H1 (cell line): ENCODE data around the gene TBC1D17. TPM values are rescaled to one million over a fixed set of nuclear protein-coding genes. Genes with fewer than 3 reads are reported as not detected.
A peak's percentile ranks its signal among the peaks of the same experiment; 100 is the strongest.

ENCODE experiments used
- ASH2L ChIP-seq: fragments of 200-600, 300-600 bp; sonication (generic); IDR thresholded peaks from one replicate; pipeline ENCODE4 v1.7.1; 2017; ENCODE audit warnings: low read length
- ATF3 ChIP-seq: IDR thresholded peaks from 2 replicates; pipeline ENCODE4 v1.6.1; 2011; ENCODE audit warnings: low read depth, mild to moderate bottlenecking, low read length; ENCODE audit not compliant: insufficient read depth
- BRCA1 ChIP-seq: IDR thresholded peaks from 2 replicates; pipeline ENCODE4 v1.6.1; 2012; ENCODE audit warnings: low read depth, low read length, improper control_type of control experiment
- CBX5 ChIP-seq: fragments of 300-800, 300-1000 bp; sonication (generic); IDR thresholded peaks from 2 replicates; pipeline ENCODE4 v1.7.1; 2016; ENCODE audit warnings: antibody characterized with exemption, low read length, low read depth
- CBX8 ChIP-seq: fragments of 300-800, 300-1000 bp; sonication (generic); IDR thresholded peaks from 2 replicates; pipeline ENCODE4 v1.7.1; 2016; ENCODE audit warnings: low read depth, low read length, borderline replicate concordance
- CTCF ChIP-seq, 3 experiments: IDR thresholded peaks; 1 replicate in 2 of 3; 2 replicates in 1 of 3; pipeline versions ENCODE4 v1.5.1 to v1.6.1; 2011; ENCODE audit warnings: low read length in 3 of 3, mild to moderate bottlenecking in 3 of 3, inconsistent platforms in 2 of 3, low read depth in 1 of 3, moderate library complexity in 1 of 3; ENCODE audit not compliant: insufficient read depth in 1 of 3; ENCODE audit errors: control extremely low read depth in 1 of 3
- EP300 ChIP-seq, 2 experiments: IDR thresholded peaks; 1 replicate in 1 of 2; 2 replicates in 1 of 2; pipeline ENCODE4 v1.6.1; 2011 to 2012; ENCODE audit warnings: low read depth in 2 of 2, low read length in 2 of 2, mild to moderate bottlenecking in 2 of 2, borderline replicate concordance in 1 of 2, inconsistent platforms in 1 of 2, moderate library complexity in 1 of 2
- GABPA ChIP-seq: IDR thresholded peaks from 2 replicates; pipeline ENCODE4 v1.6.1; 2011; ENCODE audit warnings: mild to moderate bottlenecking, low read length, moderate library complexity, borderline replicate concordance; ENCODE audit not compliant: insufficient read depth
- KDM4A ChIP-seq: IDR thresholded peaks from one replicate; pipeline ENCODE4 v1.7.1; 2012; ENCODE audit warnings: low read depth, mild to moderate bottlenecking, moderate library complexity, low read length, inconsistent platforms; ENCODE audit not compliant: severe bottlenecking
- MAFK ChIP-seq: IDR thresholded peaks from 2 replicates; pipeline ENCODE4 v1.6.1; 2012; ENCODE audit warnings: low read depth, mild to moderate bottlenecking, improper control_type of control experiment, low read length
- POLR2AphosphoS5 ChIP-seq: IDR thresholded peaks from 2 replicates; pipeline ENCODE4 v1.6.1; 2011; ENCODE audit warnings: low read depth, low read length
- RAD21 ChIP-seq, 2 experiments: IDR thresholded peaks in 1 of 2; conservative IDR thresholded peaks in 1 of 2; 2 replicates each; pipeline ENCODE4 v1.6.1; 2011; ENCODE audit warnings: low read depth in 2 of 2, low read length in 2 of 2, improper control_type of control experiment in 1 of 2, inconsistent platforms in 1 of 2, mild to moderate bottlenecking in 1 of 2, moderate library complexity in 1 of 2
- RBBP5 ChIP-seq: IDR thresholded peaks from 2 replicates; pipeline ENCODE4 v1.7.1; 2012; ENCODE audit warnings: low read depth, mild to moderate bottlenecking, inconsistent platforms, low read length, moderate library complexity, borderline replicate concordance
- RNF2 ChIP-seq: fragments of 200-900, 300-1000 bp; sonication (generic); IDR thresholded peaks from 2 replicates; pipeline ENCODE4 v1.7.1; 2016; ENCODE audit warnings: borderline replicate concordance, low read depth, mild to moderate bottlenecking, antibody characterized with exemption, low read length; ENCODE audit not compliant: poor library complexity, severe bottlenecking; ENCODE audit errors: missing control alignments
- SAP30 ChIP-seq: fragments of 300-600 bp; sonication (generic); IDR thresholded peaks from 2 replicates; pipeline ENCODE4 v1.7.1; 2012; ENCODE audit warnings: low read length, moderate library complexity, mild to moderate bottlenecking, inconsistent platforms; ENCODE audit not compliant: insufficient read depth, insufficient replicate concordance
- SP1 ChIP-seq: IDR thresholded peaks from 2 replicates; pipeline ENCODE4 v1.6.1; 2011; ENCODE audit warnings: low read depth, low read length
- SP2 ChIP-seq: IDR thresholded peaks from 2 replicates; pipeline ENCODE4 v1.6.1; 2012; ENCODE audit warnings: mild to moderate bottlenecking, low read length, inconsistent platforms
- TAF1 ChIP-seq: IDR thresholded peaks from 2 replicates; pipeline ENCODE4 v1.6.1; 2011; ENCODE audit warnings: mild to moderate bottlenecking, low read depth, low read length
- TEAD4 ChIP-seq: IDR thresholded peaks from 2 replicates; pipeline ENCODE4 v1.6.1; 2012; ENCODE audit warnings: low read depth, low read length, inconsistent platforms, mixed read lengths
- USF2 ChIP-seq: IDR thresholded peaks from 2 replicates; pipeline ENCODE4 v1.6.1; 2011; ENCODE audit warnings: low read length, improper control_type of control experiment
- polyA plus RNA-seq, 7 experiments: library from polyadenylated mRNA; depleted of rRNA in 3 of 7; stranded (reverse) in 5 of 7; unstranded in 2 of 7; fragments of >200 nt in 5 of 7; fragments of 200-250 nt in 2 of 7; gene quantifications; 1 replicate in 5 of 7; 2 replicates in 1 of 7; 4 replicates in 1 of 7; pipeline versions ENCODE4 v1.2.1 to v1.2.3, GENCODE V29; 2011 to 2013; ENCODE audit warnings: missing spikeins in 2 of 7, mixed read lengths in 2 of 7
- total RNA-seq: library from RNA; stranded (reverse); fragmentation: NEBNext Ultra II Directional; extraction: Animal tissue kit (Norgen Biotek cat#: 25700); gene quantifications from 2 replicates; pipeline ENCODE4 v1.2.1, GENCODE V29; 2021

Gene TBC1D17
- total and polyA plus RNA-seq, 2 of the 8 experiments (the other 6 are each of a cell fraction or from before 2014, with no cell fraction given), result 30.3 to 44.9 TPM

GRCh38 chr19:49875857-49876421, 1.6 kb upstream of the TBC1D17 start (continued):
- peak; percentile 7 for TF ChIP-seq KDM4A
- TF ChIP-seq SAP30, result no peak
- TF ChIP-seq EP300 (IDR thresholded peaks at IDR 0.05; ENCODE audit: borderline replicate concordance in 1 of 2, low read depth in 2 of 2, low read length in 2 of 2), result no peak
- TF ChIP-seq ATF3, result no peak
- TF ChIP-seq SP1, result no peak
- TF ChIP-seq CBX5, result no peak
- TF ChIP-seq RNF2, result no peak
- TF ChIP-seq MAFK, result no peak
- TF ChIP-seq RAD21 (IDR thresholded peaks at IDR 0.05 in 1 of 2, conservative IDR thresholded peaks at IDR 0.05 in 1 of 2; ENCODE audit: low read depth in 2 of 2, low read length in 2 of 2), result no peak
- peak; percentile 31 for TF ChIP-seq POLR2AphosphoS5
- no peak for TF ChIP-seq ASH2L
- TF ChIP-seq BRCA1, result no peak
- no peak for TF ChIP-seq TAF1
- peak; percentile 46; the same call in 1 of the 2 replicates for TF ChIP-seq SP2
- no peak for TF ChIP-seq CTCF (IDR thresholded peaks at IDR 0.05; ENCODE audit: control extremely low read depth in 1 of 3, insufficient read depth in 1 of 3, low read depth in 1 of 3, low read length in 3 of 3)
- TF ChIP-seq GABPA, result peak; percentile 89
- no peak for TF ChIP-seq USF2
- no peak for TF ChIP-seq TEAD4
- no peak; the same call in none of the 2 replicates for TF ChIP-seq RBBP5
- TF ChIP-seq CBX8, result no peak
